SK-N-SH (cell line): Measurements from ENCODE around the gene SLFN12. TPM values are rescaled to one million over a fixed set of nuclear protein-coding genes. Genes with fewer than 3 reads are reported as not detected.
"Not testable (repeated sequence)": the region's sequence is repeated elsewhere in the genome, so short reads cannot be mapped to it uniquely, and the experiment has no call there.

Experiments used
- CTCF ChIA-PET: fragments of 300-600, 350-600 bp; formaldehyde crosslinking; extraction: SDS; loops from one replicate; lab custom pipeline; 2021; lab: Yijun Ruan, JAX
- POLR2A ChIA-PET: fragments of 350-600 bp; sonication (Branson Sonifier 250); formaldehyde crosslinking; extraction: SDS; loops from one replicate; lab custom pipeline; 2020; ENCODE audit warnings: antibody characterized with exemption, inconsistent platforms; lab: Yijun Ruan, JAX
- DNase-seq: peaks from one replicate; pipeline ENCODE4 v3.0.0; 2012
- H2AFZ ChIP-seq: fragments of 200-600 bp; sonication (generic); 2 replicates; pipeline ENCODE4 v1.8.1; 2016; ENCODE audit warnings: antibody characterized with exemption, mild to moderate bottlenecking, low read depth
- H3F3A ChIP-seq: fragments of 200-600 bp; sonication (generic); replicated peaks from 2 replicates; pipeline ENCODE3; 2016; ENCODE audit warnings: antibody characterized with exemption, mild to moderate bottlenecking; ENCODE audit not compliant: insufficient read depth
- H3K27ac ChIP-seq, 2 experiments: fragments of 200-500 bp in 1 of 2; fragments of 200-600 bp in 1 of 2; sonication (Bioruptor generic) in 1 of 2; sonication (generic), shearing (Covaris generic) in 1 of 2; 2 replicates each; pipeline versions ENCODE4 v1.5.1 to v1.6.1; 2014 to 2016; ENCODE audit warnings: low read depth in 2 of 2, inconsistent platforms in 1 of 2, low read length in 1 of 2, mild to moderate bottlenecking in 1 of 2, mixed read lengths in 1 of 2
- H3K27me3 ChIP-seq: fragments of 200-600 bp; sonication (generic), shearing (Covaris generic); 2 replicates; pipeline ENCODE4 v1.6.1; 2016; ENCODE audit warnings: mixed run types; ENCODE audit not compliant: insufficient read depth
- H3K36me3 ChIP-seq, 2 experiments: fragments of 200-500 bp in 1 of 2; fragments of 200-600 bp in 1 of 2; sonication (Bioruptor generic) in 1 of 2; sonication (generic) in 1 of 2; replicated peaks in 1 of 2; 2 replicates each; pipeline versions ENCODE3 to v1.5.1; 2014 to 2016; ENCODE audit warnings: low read length in 1 of 2, mild to moderate bottlenecking in 1 of 2; ENCODE audit not compliant: insufficient read depth in 2 of 2, control insufficient read depth in 1 of 2
- H3K4me1 ChIP-seq, 2 experiments: fragments of 200-500 bp in 1 of 2; fragments of 200-600 bp in 1 of 2; sonication (Bioruptor generic) in 1 of 2; sonication (generic), shearing (Covaris generic) in 1 of 2; 2 replicates each; pipeline versions ENCODE4 v1.5.1 to v1.6.1; 2014 to 2016; ENCODE audit warnings: low read depth in 1 of 2, low read length in 1 of 2, mixed run types in 1 of 2; ENCODE audit not compliant: insufficient read depth in 2 of 2, control insufficient read depth in 1 of 2
- H3K4me2 ChIP-seq: fragments of 200-600 bp; sonication (generic), shearing (Covaris generic); 2 replicates; pipeline ENCODE4 v1.6.1; 2017; ENCODE audit warnings: mixed run types
- H3K4me3 ChIP-seq, 2 experiments: fragments of 200-500 bp in 1 of 2; fragments of 200-600 bp in 1 of 2; sonication (Bioruptor generic) in 1 of 2; sonication (generic), shearing (Covaris generic) in 1 of 2; 2 replicates each; pipeline versions ENCODE4 v1.5.1 to v1.8.1; 2014 to 2016; ENCODE audit warnings: low read depth in 2 of 2, inconsistent platforms in 1 of 2, low read length in 1 of 2, mild to moderate bottlenecking in 1 of 2, mixed read lengths in 1 of 2, moderate library complexity in 1 of 2
- H3K79me2 ChIP-seq: fragments of 200-600 bp; sonication (generic); 2 replicates; pipeline ENCODE4 v1.8.1; 2017; ENCODE audit warnings: mild to moderate bottlenecking; ENCODE audit not compliant: insufficient read depth
- H3K9ac ChIP-seq: fragments of 200-600 bp; sonication (generic); 2 replicates; pipeline ENCODE4 v1.6.1; 2017; ENCODE audit warnings: mixed run types
- H3K9me2 ChIP-seq: fragments of 200-600 bp; sonication (generic); 2 replicates; pipeline ENCODE4 v1.6.1; 2017; ENCODE audit warnings: mixed run types
- H3K9me3 ChIP-seq: fragments of 200-600 bp; sonication (generic); 2 replicates; pipeline ENCODE4 v1.6.1; 2017; ENCODE audit warnings: mixed run types, mild to moderate bottlenecking, moderate library complexity
- H4K20me1 ChIP-seq: fragments of 200-600 bp; sonication (generic); 2 replicates; pipeline ENCODE4 v1.6.1; 2017; ENCODE audit warnings: mild to moderate bottlenecking, mixed run types; ENCODE audit not compliant: insufficient read depth
- ELF1 ChIP-seq: IDR thresholded peaks from 2 replicates; pipeline ENCODE4 v1.4.0; 2012
- FOXM1 ChIP-seq: IDR thresholded peaks from 2 replicates; pipeline ENCODE4 v1.4.0; 2012; ENCODE audit warnings: low read depth, mild to moderate bottlenecking
- MXI1 ChIP-seq: IDR thresholded peaks from 2 replicates; pipeline ENCODE4 v1.6.1; 2012; ENCODE audit warnings: mild to moderate bottlenecking, low read depth, low read length, improper control_type of control experiment
- NFIC ChIP-seq: IDR thresholded peaks from 2 replicates; pipeline ENCODE4 v1.4.0; 2012; ENCODE audit warnings: borderline replicate concordance
- POLR2AphosphoS5 ChIP-seq: IDR thresholded peaks from 2 replicates; pipeline ENCODE4 v1.6.1; 2012; ENCODE audit warnings: low read depth, low read length
- TAF1 ChIP-seq: IDR thresholded peaks from 2 replicates; pipeline ENCODE4 v1.6.1; 2012; ENCODE audit warnings: low read depth, mild to moderate bottlenecking, low read length, moderate library complexity, borderline replicate concordance
- TCF12 ChIP-seq: IDR thresholded peaks from 2 replicates; pipeline ENCODE4 v1.4.0; 2012
- WGBS: methylation state at CpG from one replicate; pipeline ENCODE4 v1.1.6; 2017; ENCODE audit warnings: low lambda C conversion rate; 5-methylcytosine and 5-hydroxymethylcytosine counted together
- polyA plus RNA-seq, 3 experiments: library from polyadenylated mRNA; depleted of rRNA; stranded (reverse); fragments of >200 nt; gene quantifications; 2 replicates each; pipeline ENCODE4 v1.2.3, GENCODE V29; 2012
- TF ChIP-seq, protein P1 (sequence below): IDR thresholded peaks from 2 replicates; pipeline ENCODE4 v1.4.0; 2012; ENCODE audit warnings: low read depth
- TF ChIP-seq, protein P2 (sequence below): fragments of 150-350 bp; IDR thresholded peaks from 2 replicates; pipeline ENCODE4 v1.6.1; 2017; ENCODE audit warnings: antibody characterized with exemption, low read length, low read depth, borderline replicate concordance
- TF ChIP-seq, protein P3 (sequence below): IDR thresholded peaks from 2 replicates; pipeline ENCODE4 v1.4.0; 2012; ENCODE audit warnings: low read depth, borderline replicate concordance
- TF ChIP-seq, protein P4 (sequence below): IDR thresholded peaks from 2 replicates; pipeline ENCODE4 v1.6.1; 2012; ENCODE audit warnings: mild to moderate bottlenecking, low read depth, low read length, moderate library complexity

The SLFN12 gene
- polyA plus RNA-seq, 1 of the 3 experiments (the other 2 are of a cell fraction): 5.6 TPM

DNA sequence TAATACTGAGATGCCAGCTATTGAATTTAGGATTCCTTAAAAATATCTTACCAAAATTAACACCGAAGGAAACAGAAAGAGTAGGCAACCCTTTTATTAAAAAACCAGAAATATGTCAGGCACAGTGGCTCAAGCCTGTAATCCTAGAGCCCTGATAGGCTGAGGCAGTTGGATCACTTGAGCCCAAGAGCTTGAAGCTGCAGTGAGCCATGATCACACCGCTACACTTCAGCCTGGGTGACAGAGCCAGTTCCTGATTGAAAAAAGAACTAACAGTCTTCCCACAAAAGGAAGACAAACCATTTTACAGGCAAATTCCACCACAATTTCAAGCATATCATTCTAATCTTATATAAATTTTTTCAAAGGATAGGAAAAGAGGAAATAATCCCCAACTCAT lies 15.6 kb downstream of the SLFN12 start:
- WGBS: 43% methylated on average over 2 of the region's 2 CpGs

DNA sequence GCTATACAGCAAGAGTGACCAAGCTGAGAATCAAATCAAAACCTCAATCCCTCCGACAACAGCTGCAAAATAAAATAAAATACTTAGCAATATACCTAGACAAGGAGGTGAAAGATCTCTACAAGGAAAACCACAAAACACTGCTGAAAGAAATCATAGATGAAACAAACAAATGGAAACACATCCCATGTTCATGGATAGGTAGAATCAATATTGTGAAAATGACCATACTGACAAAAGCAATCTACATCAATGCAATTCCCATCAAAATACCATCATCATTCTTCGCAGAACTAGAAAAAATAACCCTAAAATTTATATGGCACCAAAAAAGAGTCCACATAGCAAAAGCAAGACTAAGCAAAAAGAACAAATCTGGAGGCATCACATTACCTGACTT lies 17.6 kb downstream of the SLFN12 start:
- 42% methylated on average over 2 of the region's 2 CpGs for WGBS
- H3K9me3 ChIP-seq, H4K20me1 ChIP-seq, POLR2A ChIA-PET, H3K27me3 ChIP-seq, H3F3A ChIP-seq, H3K9ac ChIP-seq, H3K4me3 ChIP-seq, H3K9me2 ChIP-seq, H2AFZ ChIP-seq, H3K27ac ChIP-seq, DNase-seq, H3K4me1 ChIP-seq, H3K4me2 ChIP-seq, CTCF ChIA-PET: not testable (repeated sequence)
- Histone ChIP-seq H3K36me3 (peaks cover 25 to 68% of the 10 kb centered on the region in 2 experiments), H3K79me2 (peaks cover 31% of the 10 kb centered on the region)

More for the DNA sequence above, 15.6 kb downstream of the SLFN12 start:
- ChIA-PET CTCF (no interaction called here), POLR2A (no interaction called here)
- no peak overlapping the region for H3K9ac ChIP-seq
- H3K4me3 ChIP-seq: no peak overlapping the region
- no peaks in the 10 kb centered on the region for H3K27me3 ChIP-seq
- no peaks in the 10 kb centered on the region for H4K20me1 ChIP-seq
- H3K27ac ChIP-seq: no peak overlapping the region
- no peaks in the 10 kb centered on the region for H3K9me2 ChIP-seq
- no peak overlapping the region for H2AFZ ChIP-seq
- no peak overlapping the region for H3K4me2 ChIP-seq
- DNase-seq: no peak
- H3K79me2 ChIP-seq: peaks cover 32% of the 10 kb centered on the region
- no peaks in the 10 kb centered on the region for H3F3A ChIP-seq
- TF ChIP-seq FOXM1 (no peak), TCF12 (no peak), NFIC (no peak), ELF1 (no peak), MXI1 (no peak), TAF1 (no peak), POLR2AphosphoS5 (no peak)
- TF ChIP-seq, protein P1, sequence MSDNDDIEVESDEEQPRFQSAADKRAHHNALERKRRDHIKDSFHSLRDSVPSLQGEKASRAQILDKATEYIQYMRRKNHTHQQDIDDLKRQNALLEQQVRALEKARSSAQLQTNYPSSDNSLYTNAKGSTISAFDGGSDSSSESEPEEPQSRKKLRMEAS: no peak
- TF ChIP-seq, protein P2, sequence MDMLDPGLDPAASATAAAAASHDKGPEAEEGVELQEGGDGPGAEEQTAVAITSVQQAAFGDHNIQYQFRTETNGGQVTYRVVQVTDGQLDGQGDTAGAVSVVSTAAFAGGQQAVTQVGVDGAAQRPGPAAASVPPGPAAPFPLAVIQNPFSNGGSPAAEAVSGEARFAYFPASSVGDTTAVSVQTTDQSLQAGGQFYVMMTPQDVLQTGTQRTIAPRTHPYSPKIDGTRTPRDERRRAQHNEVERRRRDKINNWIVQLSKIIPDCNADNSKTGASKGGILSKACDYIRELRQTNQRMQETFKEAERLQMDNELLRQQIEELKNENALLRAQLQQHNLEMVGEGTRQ: no peak
- TF ChIP-seq, protein P3, sequence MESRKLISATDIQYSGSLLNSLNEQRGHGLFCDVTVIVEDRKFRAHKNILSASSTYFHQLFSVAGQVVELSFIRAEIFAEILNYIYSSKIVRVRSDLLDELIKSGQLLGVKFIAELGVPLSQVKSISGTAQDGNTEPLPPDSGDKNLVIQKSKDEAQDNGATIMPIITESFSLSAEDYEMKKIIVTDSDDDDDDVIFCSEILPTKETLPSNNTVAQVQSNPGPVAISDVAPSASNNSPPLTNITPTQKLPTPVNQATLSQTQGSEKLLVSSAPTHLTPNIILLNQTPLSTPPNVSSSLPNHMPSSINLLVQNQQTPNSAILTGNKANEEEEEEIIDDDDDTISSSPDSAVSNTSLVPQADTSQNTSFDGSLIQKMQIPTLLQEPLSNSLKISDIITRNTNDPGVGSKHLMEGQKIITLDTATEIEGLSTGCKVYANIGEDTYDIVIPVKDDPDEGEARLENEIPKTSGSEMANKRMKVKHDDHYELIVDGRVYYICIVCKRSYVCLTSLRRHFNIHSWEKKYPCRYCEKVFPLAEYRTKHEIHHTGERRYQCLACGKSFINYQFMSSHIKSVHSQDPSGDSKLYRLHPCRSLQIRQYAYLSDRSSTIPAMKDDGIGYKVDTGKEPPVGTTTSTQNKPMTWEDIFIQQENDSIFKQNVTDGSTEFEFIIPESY: no peak
- TF ChIP-seq, protein P4, sequence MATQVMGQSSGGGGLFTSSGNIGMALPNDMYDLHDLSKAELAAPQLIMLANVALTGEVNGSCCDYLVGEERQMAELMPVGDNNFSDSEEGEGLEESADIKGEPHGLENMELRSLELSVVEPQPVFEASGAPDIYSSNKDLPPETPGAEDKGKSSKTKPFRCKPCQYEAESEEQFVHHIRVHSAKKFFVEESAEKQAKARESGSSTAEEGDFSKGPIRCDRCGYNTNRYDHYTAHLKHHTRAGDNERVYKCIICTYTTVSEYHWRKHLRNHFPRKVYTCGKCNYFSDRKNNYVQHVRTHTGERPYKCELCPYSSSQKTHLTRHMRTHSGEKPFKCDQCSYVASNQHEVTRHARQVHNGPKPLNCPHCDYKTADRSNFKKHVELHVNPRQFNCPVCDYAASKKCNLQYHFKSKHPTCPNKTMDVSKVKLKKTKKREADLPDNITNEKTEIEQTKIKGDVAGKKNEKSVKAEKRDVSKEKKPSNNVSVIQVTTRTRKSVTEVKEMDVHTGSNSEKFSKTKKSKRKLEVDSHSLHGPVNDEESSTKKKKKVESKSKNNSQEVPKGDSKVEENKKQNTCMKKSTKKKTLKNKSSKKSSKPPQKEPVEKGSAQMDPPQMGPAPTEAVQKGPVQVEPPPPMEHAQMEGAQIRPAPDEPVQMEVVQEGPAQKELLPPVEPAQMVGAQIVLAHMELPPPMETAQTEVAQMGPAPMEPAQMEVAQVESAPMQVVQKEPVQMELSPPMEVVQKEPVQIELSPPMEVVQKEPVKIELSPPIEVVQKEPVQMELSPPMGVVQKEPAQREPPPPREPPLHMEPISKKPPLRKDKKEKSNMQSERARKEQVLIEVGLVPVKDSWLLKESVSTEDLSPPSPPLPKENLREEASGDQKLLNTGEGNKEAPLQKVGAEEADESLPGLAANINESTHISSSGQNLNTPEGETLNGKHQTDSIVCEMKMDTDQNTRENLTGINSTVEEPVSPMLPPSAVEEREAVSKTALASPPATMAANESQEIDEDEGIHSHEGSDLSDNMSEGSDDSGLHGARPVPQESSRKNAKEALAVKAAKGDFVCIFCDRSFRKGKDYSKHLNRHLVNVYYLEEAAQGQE: no peak
- H3K4me1 ChIP-seq: no peaks in the 10 kb centered on the region
- H3K9me3 ChIP-seq: no peaks in the 10 kb centered on the region
- H3K36me3 ChIP-seq: peaks cover 10 to 67% of the 10 kb centered on the region in 2 experiments
